Activated T-helper 1 cell treated with anti-CD3 and anti-CD28 coated beads, Interleukin-2, amount 50 U/mL, for 16 hours (primary cell): ENCODE data around the gene GPX6.
"Not testable (repeated sequence)": the region's sequence is repeated elsewhere in the genome, so short reads cannot be mapped to it uniquely, and the experiment has no call there.

Experiments
- DNase-seq, 2 donors: peaks; one replicate each; pipeline ENCODE4 v3.0.0-alpha.2; 2020; ENCODE audit warnings: low read depth in 1 of 2, low spot score in 1 of 2

GPX6 gene

GRCh38 chr6:28525496-28526039, 10.0 kb upstream of the GPX6 start, which contains the start of gene GPX5:
Gene GPX5 (plus strand): TSS chr6:28525881. CDS start chr6:28526014, 133 bp downstream.
- no peak for DNase-seq

GRCh38 chr6:28523241-28523622, 7.6 kb upstream of the GPX6 start:
- DNase-seq = no peak

GRCh38 chr6:28522594-28523240, 7.1 kb upstream of the GPX6 start:
- DNase-seq = no peak

- DNase-seq = no peak
Observed at GRCh38 chr6:28517964-28518363, 2.4 kb upstream of the GPX6 start.

- not testable (repeated sequence) for DNase-seq
Observed at GRCh38 chr6:28512387-28512786, 3.2 kb downstream of the GPX6 start.

GRCh38 chr6:28511628-28512300, 3.8 kb downstream of the GPX6 start:
- DNase-seq = no peak

- DNase-seq = no peak
Observed at GRCh38 chr6:28506807-28507475, 8.7 kb downstream of the GPX6 start.

GRCh38 chr6:28505733-28506132, 9.9 kb downstream of the GPX6 start:
- DNase-seq = no peak

GRCh38 chr6:28502709-28503305, 12.8 kb downstream of the GPX6 start:
- not testable (repeated sequence) for DNase-seq

- not testable (repeated sequence) for DNase-seq
Observed at GRCh38 chr6:28502136-28502535, 13.5 kb downstream of the GPX6 start.

GRCh38 chr6:28501259-28501658, 14.3 kb downstream of the GPX6 start:
- no peak for DNase-seq

- no peak for DNase-seq
Observed at GRCh38 chr6:28497893-28498292, 17.7 kb downstream of the GPX6 start.

GRCh38 chr6:28497306-28497705, 18.3 kb downstream of the GPX6 start:
- DNase-seq = no peak

GRCh38 chr6:28496099-28496779, 19.4 kb downstream of the GPX6 start:
- no peak for DNase-seq

- DNase-seq = no peak
Observed at GRCh38 chr6:28491984-28492317, 23.6 kb downstream of the GPX6 start.

- DNase-seq = no peak
Observed at GRCh38 chr6:28490205-28490890, 25.2 kb downstream of the GPX6 start.

GRCh38 chr6:28489366-28490204, 26.0 kb downstream of the GPX6 start:
- DNase-seq = no peak

- no peak for DNase-seq
Observed at GRCh38 chr6:28488916-28489365, 26.7 kb downstream of the GPX6 start.

- no peak for DNase-seq
Observed at GRCh38 chr6:28486988-28487742, 28.4 kb downstream of the GPX6 start.
